Measurements from ENCODE around the gene FHIT.

Gene FHIT

DNA sequence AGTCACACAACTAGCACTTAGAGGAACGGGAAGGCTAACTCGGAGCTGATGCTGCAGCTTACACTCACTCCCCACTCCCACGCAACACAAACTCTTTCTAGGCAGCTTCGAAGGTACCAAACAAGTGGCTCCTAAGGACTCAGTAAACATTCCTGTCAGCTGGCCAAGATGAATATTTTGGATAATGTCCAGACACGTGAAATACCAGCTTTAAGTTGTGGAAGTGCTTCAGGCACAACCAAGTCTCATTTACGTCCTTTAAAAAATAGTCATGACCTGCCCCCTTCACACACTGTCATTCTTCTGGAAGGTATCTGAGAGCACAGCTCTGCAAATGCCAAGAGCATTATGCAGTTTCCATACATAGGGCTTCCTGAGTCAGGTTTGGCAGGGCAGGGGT, 1195.5 kb downstream of the FHIT start:
- no peak overlapping the region for H3K4me3 ChIP-seq (ENCODE audit: low read depth, low read length)

DNA sequence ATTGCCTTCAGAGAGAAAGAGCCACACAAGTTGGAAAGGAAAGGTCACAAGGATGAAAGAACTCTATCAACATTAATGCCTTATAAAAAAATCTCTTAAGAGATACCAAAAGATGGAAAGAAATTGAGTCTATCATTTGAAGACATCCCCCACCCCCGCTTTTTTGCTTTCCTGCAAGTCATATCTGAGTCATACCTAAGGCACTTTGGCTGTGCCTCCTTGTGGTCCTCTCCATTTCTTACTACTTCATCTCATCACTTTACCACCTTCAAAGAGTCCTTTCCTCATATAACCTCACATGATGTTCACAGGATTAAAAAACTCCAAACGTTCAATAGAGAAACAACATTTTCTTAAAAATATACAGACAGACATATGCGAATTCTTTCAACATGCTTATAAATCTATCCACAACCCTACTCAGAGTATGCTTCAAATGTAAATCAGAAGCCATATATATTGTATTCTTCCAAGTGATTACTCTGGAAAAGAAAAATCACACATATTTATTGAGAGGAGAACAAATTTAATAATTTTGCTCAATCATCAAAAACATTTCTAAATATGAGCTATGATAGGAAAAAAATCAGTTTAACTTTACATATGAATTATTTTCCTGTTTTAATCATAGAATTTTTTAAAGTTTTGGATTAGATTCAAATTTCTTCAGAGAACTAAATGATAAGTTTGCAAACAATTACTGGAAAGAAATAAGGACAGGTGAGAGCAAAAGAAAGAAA, 1197.6 kb downstream of the FHIT start:
- TF ChIP-seq, protein P1, sequence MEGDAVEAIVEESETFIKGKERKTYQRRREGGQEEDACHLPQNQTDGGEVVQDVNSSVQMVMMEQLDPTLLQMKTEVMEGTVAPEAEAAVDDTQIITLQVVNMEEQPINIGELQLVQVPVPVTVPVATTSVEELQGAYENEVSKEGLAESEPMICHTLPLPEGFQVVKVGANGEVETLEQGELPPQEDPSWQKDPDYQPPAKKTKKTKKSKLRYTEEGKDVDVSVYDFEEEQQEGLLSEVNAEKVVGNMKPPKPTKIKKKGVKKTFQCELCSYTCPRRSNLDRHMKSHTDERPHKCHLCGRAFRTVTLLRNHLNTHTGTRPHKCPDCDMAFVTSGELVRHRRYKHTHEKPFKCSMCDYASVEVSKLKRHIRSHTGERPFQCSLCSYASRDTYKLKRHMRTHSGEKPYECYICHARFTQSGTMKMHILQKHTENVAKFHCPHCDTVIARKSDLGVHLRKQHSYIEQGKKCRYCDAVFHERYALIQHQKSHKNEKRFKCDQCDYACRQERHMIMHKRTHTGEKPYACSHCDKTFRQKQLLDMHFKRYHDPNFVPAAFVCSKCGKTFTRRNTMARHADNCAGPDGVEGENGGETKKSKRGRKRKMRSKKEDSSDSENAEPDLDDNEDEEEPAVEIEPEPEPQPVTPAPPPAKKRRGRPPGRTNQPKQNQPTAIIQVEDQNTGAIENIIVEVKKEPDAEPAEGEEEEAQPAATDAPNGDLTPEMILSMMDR (IDR thresholded peaks at IDR 0.05; ENCODE audit: borderline replicate concordance, insufficient read depth, low read depth, low read length): no peak
- H3K4me3 ChIP-seq (ENCODE audit: low read depth, low read length): no peak overlapping the region

More for the DNA sequence above, 1195.5 kb downstream of the FHIT start:
- TF ChIP-seq, protein P1 (IDR thresholded peaks at IDR 0.05; ENCODE audit: borderline replicate concordance, insufficient read depth, low read depth, low read length): no peak

DNA sequence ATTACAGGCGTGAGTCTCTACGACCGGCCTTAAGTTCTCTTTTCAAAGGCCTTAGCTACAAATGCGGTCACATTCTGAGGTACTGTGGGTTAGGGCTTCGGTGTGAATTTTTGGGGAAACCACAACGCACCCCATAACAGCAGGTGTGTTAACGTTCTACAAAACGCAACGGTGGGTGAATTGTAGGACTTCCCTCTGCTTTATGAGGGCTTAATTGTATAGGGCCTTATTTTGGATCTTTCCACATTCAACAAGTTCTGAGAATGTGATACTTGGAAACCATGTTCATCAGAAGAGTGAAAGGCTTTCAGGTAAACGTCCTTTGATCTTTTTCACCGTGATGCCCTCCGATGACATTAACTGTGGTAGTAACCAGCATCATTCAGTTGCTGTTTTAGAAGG, 1202.8 kb downstream of the FHIT start:
- TF ChIP-seq, protein P1 (IDR thresholded peaks at IDR 0.05; ENCODE audit: borderline replicate concordance, insufficient read depth, low read depth, low read length): no peak
- no peak overlapping the region for H3K4me3 ChIP-seq (ENCODE audit: low read depth, low read length)

DNA sequence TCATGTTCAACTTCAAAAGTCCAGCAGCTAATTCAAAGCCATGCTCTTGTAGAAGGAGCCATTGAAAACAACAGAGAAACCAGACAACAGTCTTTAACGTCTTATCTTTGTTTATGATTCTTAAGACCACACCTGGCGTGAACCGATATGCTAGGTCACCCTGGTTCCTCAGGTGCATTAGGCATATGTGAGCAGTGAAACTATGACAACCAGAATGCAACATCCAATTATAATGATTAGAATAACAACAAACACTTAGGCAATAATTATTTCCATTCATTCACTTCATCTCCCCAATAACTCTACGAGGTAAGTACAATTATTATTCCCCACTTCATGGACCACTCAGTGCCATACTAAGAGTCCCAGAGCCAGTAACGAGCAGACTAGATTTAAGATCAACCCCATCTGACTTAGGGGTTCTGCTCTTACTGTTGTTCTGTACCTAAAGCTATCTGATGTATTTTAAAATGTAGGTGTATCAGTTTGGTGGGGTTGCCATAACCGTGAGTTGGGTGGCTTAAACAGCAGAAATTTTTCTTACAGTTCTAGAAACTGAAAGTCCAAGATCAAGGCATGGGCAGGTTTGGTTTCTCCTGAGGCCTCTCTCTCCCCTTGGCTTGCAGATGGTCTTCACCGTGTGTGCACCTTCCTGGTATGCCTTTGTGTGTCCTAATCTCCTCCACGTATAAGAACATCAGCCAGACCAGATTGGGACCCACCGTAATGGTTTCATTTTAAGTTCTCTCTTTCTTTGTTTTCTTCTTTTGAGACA, 1203.6 kb downstream of the FHIT start:
- TF ChIP-seq, protein P1 (IDR thresholded peaks at IDR 0.05; ENCODE audit: borderline replicate concordance, insufficient read depth, low read depth, low read length): no peak

DNA sequence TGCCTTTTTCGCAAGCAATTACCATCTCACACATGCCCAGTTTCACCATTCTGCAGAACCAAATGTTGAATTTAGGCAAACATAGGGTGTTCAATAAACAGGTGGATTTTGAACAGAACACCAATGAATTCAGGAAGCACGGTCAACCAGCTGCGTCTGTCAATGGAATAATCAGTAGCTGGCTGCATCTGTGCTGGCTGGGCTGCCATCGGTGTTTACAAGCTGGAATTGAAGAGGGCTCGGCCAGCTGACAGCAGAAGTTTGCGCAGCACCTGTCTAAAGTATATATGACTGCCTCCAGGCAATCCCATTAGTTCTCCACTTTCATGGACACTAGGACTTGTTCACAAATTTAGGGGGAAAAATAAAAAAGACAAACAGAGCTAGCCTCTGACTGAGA, 1205.0 kb downstream of the FHIT start:
- TF ChIP-seq, protein P1 (IDR thresholded peaks at IDR 0.05; ENCODE audit: borderline replicate concordance, insufficient read depth, low read depth, low read length): no peak
- H3K4me3 ChIP-seq (ENCODE audit: low read depth, low read length): no peak overlapping the region

More for the DNA sequence above, 1203.6 kb downstream of the FHIT start:
- no peak overlapping the region for H3K4me3 ChIP-seq (ENCODE audit: low read depth, low read length)

DNA sequence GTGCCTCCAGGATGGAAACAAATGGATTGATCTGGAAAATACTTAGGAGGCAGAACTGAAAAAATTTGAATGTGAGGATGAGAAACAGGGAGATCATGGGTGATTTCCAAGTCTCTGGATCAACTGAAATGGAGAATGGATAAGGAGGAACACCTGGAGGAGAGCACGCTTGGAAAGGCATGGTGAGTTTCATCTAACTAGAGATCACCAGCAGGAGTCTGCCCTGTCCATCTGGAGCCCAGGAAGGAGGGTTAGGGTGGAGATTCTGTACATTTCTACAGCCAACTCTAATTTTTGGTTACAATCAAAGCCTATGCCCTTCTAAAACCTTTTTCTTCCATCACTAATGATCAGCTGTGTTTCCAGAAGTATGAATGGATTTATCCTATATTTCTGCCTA, 1205.6 kb downstream of the FHIT start:
- H3K4me3 ChIP-seq (ENCODE audit: low read depth, low read length): no peak overlapping the region
- TF ChIP-seq, protein P1 (IDR thresholded peaks at IDR 0.05; ENCODE audit: borderline replicate concordance, insufficient read depth, low read depth, low read length): no peak
